Measurements from ENCODE around the gene FCSK. TPM values are rescaled to one million over a fixed set of nuclear protein-coding genes. Genes with fewer than 3 reads are reported as not detected.

FCSK gene
- total RNA-seq, 3 donors from 2014 or later (not counting 1 experiment from before 2014, with no cell fraction given), result 28.5 to 33.0 (median 29.6) TPM

GRCh38 chr16:70482624-70483023, 28.2 kb downstream of the FCSK start:
- Histone ChIP-seq H3K27me3 (ENCODE audit: control insufficient read depth, insufficient read depth, low read length) (no peaks in the 10 kb centered on the region), H3K9me3 (ENCODE audit: control insufficient read depth, insufficient read depth, low read length) (no peaks in the 10 kb centered on the region), H3K27ac (ENCODE audit: low read length) (no peak overlapping the region), H3K36me3 (ENCODE audit: control insufficient read depth, insufficient read depth, low read length) (peaks cover 44% of the 10 kb centered on the region), H3K4me1 (ENCODE audit: control insufficient read depth, insufficient read depth, low read length) (peaks cover 5% of the 10 kb centered on the region), H3K4me3 (ENCODE audit: low read length) (no peak overlapping the region)
- Mint-ChIP-seq H3K4me3 (no peak overlapping the region), H3K4me1 (no peaks in the 10 kb centered on the region), H3K27ac (peak overlapping the region in 1 of 2 donors; percentile 50), H3K27me3 (ENCODE audit: low read depth in 2 of 2) (no peaks in the 10 kb centered on the region), H3K9me3 (no peaks in the 10 kb centered on the region), H3K36me3 (no peaks in the 10 kb centered on the region)
- TF ChIP-seq CTCF (IDR thresholded peaks at IDR 0.05), result no peak
- ATAC-seq (no peak), DNase-seq (no peak)
- 94% methylated on average over 5 of the region's 5 CpGs for WGBS (ENCODE audit: insufficient coverage)
- intact Hi-C loops (cut with micrococcal nuclease), result no loop called here

- H3K4me1 ChIP-seq (ENCODE audit: control insufficient read depth, insufficient read depth, low read length), result peaks cover 3% of the 10 kb centered on the region
- no peaks in the 10 kb centered on the region for H3K27me3 ChIP-seq (ENCODE audit: control insufficient read depth, insufficient read depth, low read length)
- WGBS (ENCODE audit: insufficient coverage), result 93% methylated on average over 5 of the region's 5 CpGs
- no peaks in the 10 kb centered on the region for H3K27me3 Mint-ChIP-seq (ENCODE audit: low read depth in 2 of 2)
- no peaks in the 10 kb centered on the region for H3K4me1 Mint-ChIP-seq
- intact Hi-C loops (cut with micrococcal nuclease), result no loop called here
- no peaks in the 10 kb centered on the region for H3K36me3 Mint-ChIP-seq
- H3K9me3 Mint-ChIP-seq, result no peaks in the 10 kb centered on the region
- H3K4me3 ChIP-seq (ENCODE audit: low read length), result no peak overlapping the region
- H3K27ac Mint-ChIP-seq, result no peak overlapping the region
- H3K9me3 ChIP-seq (ENCODE audit: control insufficient read depth, insufficient read depth, low read length), result no peaks in the 10 kb centered on the region
- no peak overlapping the region for H3K4me3 Mint-ChIP-seq
- ATAC-seq (no peak), DNase-seq (no peak)
- no peak overlapping the region for H3K27ac ChIP-seq (ENCODE audit: low read length)
- TF ChIP-seq CTCF (IDR thresholded peaks at IDR 0.05), result no peak
- H3K36me3 ChIP-seq (ENCODE audit: control insufficient read depth, insufficient read depth, low read length), result peaks cover 47% of the 10 kb centered on the region
Measured at GRCh38 chr16:70483426-70483825, 29.0 kb downstream of the FCSK start.

- DNase-seq, result no peak
- Mint-ChIP-seq H3K27ac (no peak overlapping the region), H3K9me3 (no peaks in the 10 kb centered on the region), H3K4me1 (no peaks in the 10 kb centered on the region), H3K27me3 (ENCODE audit: low read depth in 2 of 2) (no peaks in the 10 kb centered on the region), H3K36me3 (no peaks in the 10 kb centered on the region), H3K4me3 (no peak overlapping the region)
- Histone ChIP-seq H3K9me3 (ENCODE audit: control insufficient read depth, insufficient read depth, low read length) (no peaks in the 10 kb centered on the region), H3K27ac (ENCODE audit: low read length) (no peak overlapping the region), H3K4me1 (ENCODE audit: control insufficient read depth, insufficient read depth, low read length) (no peaks in the 10 kb centered on the region), H3K36me3 (ENCODE audit: control insufficient read depth, insufficient read depth, low read length) (peaks cover 43% of the 10 kb centered on the region), H3K4me3 (ENCODE audit: low read length) (no peak overlapping the region), H3K27me3 (ENCODE audit: control insufficient read depth, insufficient read depth, low read length) (no peaks in the 10 kb centered on the region)
- 95% methylated on average over 2 of the region's 2 CpGs for WGBS (ENCODE audit: insufficient coverage)
- no peak for TF ChIP-seq CTCF (IDR thresholded peaks at IDR 0.05)
- intact Hi-C loops (cut with micrococcal nuclease), result no loop called here
- ATAC-seq, result no peak
Measured at GRCh38 chr16:70484867-70485266, 30.5 kb downstream of the FCSK start.

- Histone ChIP-seq H3K27me3 (ENCODE audit: control insufficient read depth, insufficient read depth, low read length) (no peaks in the 10 kb centered on the region), H3K36me3 (ENCODE audit: control insufficient read depth, insufficient read depth, low read length) (peaks cover 48% of the 10 kb centered on the region), H3K9me3 (ENCODE audit: control insufficient read depth, insufficient read depth, low read length) (no peaks in the 10 kb centered on the region), H3K27ac (ENCODE audit: low read length) (no peak overlapping the region), H3K4me3 (ENCODE audit: low read length) (no peak overlapping the region), H3K4me1 (ENCODE audit: control insufficient read depth, insufficient read depth, low read length) (no peaks in the 10 kb centered on the region)
- ATAC-seq (no peak), DNase-seq (no peak)
- WGBS (ENCODE audit: insufficient coverage), result 72% methylated on average over 6 of the region's 6 CpGs
- Mint-ChIP-seq H3K4me1 (no peaks in the 10 kb centered on the region), H3K4me3 (no peak overlapping the region), H3K27ac (no peak overlapping the region), H3K36me3 (no peaks in the 10 kb centered on the region), H3K9me3 (no peaks in the 10 kb centered on the region), H3K27me3 (ENCODE audit: low read depth in 2 of 2) (no peaks in the 10 kb centered on the region)
- intact Hi-C loops (cut with micrococcal nuclease), result no loop called here
- TF ChIP-seq CTCF (IDR thresholded peaks at IDR 0.05), result no peak
Measured at GRCh38 chr16:70490261-70490660, 35.9 kb downstream of the FCSK start.

All from natural killer cell (primary cell).